ENCODE measurements around the gene LILRA1.
"Not testable (repeated sequence)": the region's sequence is repeated elsewhere in the genome, so short reads cannot be mapped to it uniquely, and the experiment has no call there.

Gene LILRA1

GRCh38 chr19:54624934-54625730 lies 31.7 kb downstream of the LILRA1 start:
- not testable (repeated sequence) for DNase-seq (ENCODE audit: low read depth)

- no peak for DNase-seq (ENCODE audit: low read depth)
These were observed 33.3 kb downstream of the LILRA1 start for GRCh38 chr19:54626757-54627156.

- not testable (repeated sequence) for DNase-seq (ENCODE audit: low read depth)
These were observed 34.5 kb downstream of the LILRA1 start for GRCh38 chr19:54627912-54628311.

- DNase-seq (ENCODE audit: low read depth) = not testable (repeated sequence)
These were observed 36.8 kb downstream of the LILRA1 start, which contains the start of gene LILRB1 for GRCh38 chr19:54630262-54630661. LILRB1 (plus strand) TSS chr19:54630484; CDS start chr19:54631074, 590 bp downstream.

- no peak for DNase-seq (ENCODE audit: low read depth)
These were observed 37.4 kb downstream of the LILRA1 start for GRCh38 chr19:54630782-54631181.

GRCh38 chr19:54631489-54632337 lies 38.3 kb downstream of the LILRA1 start:
- not testable (repeated sequence) for DNase-seq (ENCODE audit: low read depth)

GRCh38 chr19:54632517-54632916 lies 39.1 kb downstream of the LILRA1 start:
- not testable (repeated sequence) for DNase-seq (ENCODE audit: low read depth)

- DNase-seq (ENCODE audit: low read depth) = no peak
These were observed 40.0 kb downstream of the LILRA1 start for GRCh38 chr19:54633401-54633800.

GRCh38 chr19:54636081-54636480 lies 42.6 kb downstream of the LILRA1 start:
- DNase-seq (ENCODE audit: low read depth) = not testable (repeated sequence)

GRCh38 chr19:54638683-54639082 lies 45.3 kb downstream of the LILRA1 start:
- no peak for DNase-seq (ENCODE audit: low read depth)

GRCh38 chr19:54642953-54643352 lies 49.5 kb downstream of the LILRA1 start:
- DNase-seq (ENCODE audit: low read depth) = not testable (repeated sequence)

- not testable (repeated sequence) for DNase-seq (ENCODE audit: low read depth)
These were observed 50.2 kb downstream of the LILRA1 start for GRCh38 chr19:54643583-54643982.

- DNase-seq (ENCODE audit: low read depth) = no peak
These were observed 50.6 kb downstream of the LILRA1 start for GRCh38 chr19:54644056-54644455.

- no peak for DNase-seq (ENCODE audit: low read depth)
These were observed 53.0 kb downstream of the LILRA1 start for GRCh38 chr19:54646331-54646841.

GRCh38 chr19:54648129-54648528 lies 54.7 kb downstream of the LILRA1 start:
- DNase-seq (ENCODE audit: low read depth) = no peak

- no peak for DNase-seq (ENCODE audit: low read depth)
These were observed 56.8 kb downstream of the LILRA1 start for GRCh38 chr19:54650108-54650655.
